WTC11 (cell line): Measurements from ENCODE around the gene TIMELESS. TPM values are rescaled to one million over a fixed set of nuclear protein-coding genes. Genes with fewer than 3 reads are reported as not detected.

ENCODE experiments used
- ATAC-seq: fragments of 200-7000 bp; cut with Tn5 transposase; 2 replicates; pipeline ENCODE4 v1.10.0; 2021; ENCODE audit warnings: mild to moderate bottlenecking, moderate library complexity
- CTCF ChIA-PET: fragments of 300-600 bp; sonication (Branson Sonifier 250); formaldehyde crosslinking; loops from one replicate; lab custom pipeline; 2021; ENCODE audit warnings: antibody characterized with exemption; lab: Charles Lee
- POLR2A ChIA-PET: fragments of 350-600 bp; sonication (Branson Sonifier 250); formaldehyde crosslinking; loops from one replicate; lab custom pipeline; 2021; ENCODE audit warnings: antibody characterized with exemption; lab: Charles Lee
- DNase-seq: peaks from one replicate; pipeline ENCODE4 v3.0.0; 2021; ENCODE audit warnings: low spot score
- H3K27ac Mint-ChIP-seq: 2 replicates; pipeline ENCODE4 v1.8.0; 2021; ENCODE audit warnings: mixed read lengths
- H3K27me3 Mint-ChIP-seq: 2 replicates; pipeline ENCODE4 v1.8.0; 2021; ENCODE audit warnings: low read depth, mild to moderate bottlenecking, moderate library complexity, mixed read lengths
- H3K36me3 Mint-ChIP-seq: 2 replicates; pipeline ENCODE4 v1.8.0; 2021; ENCODE audit warnings: mixed read lengths
- H3K4me1 Mint-ChIP-seq: 2 replicates; pipeline ENCODE4 v1.8.0; 2022; ENCODE audit warnings: mixed read lengths
- H3K4me3 Mint-ChIP-seq: 2 replicates; pipeline ENCODE4 v1.8.0; 2021; ENCODE audit warnings: mild to moderate bottlenecking, moderate library complexity, mixed read lengths
- H3K9me3 Mint-ChIP-seq: 2 replicates; pipeline ENCODE4 v1.8.0; 2021; ENCODE audit warnings: mixed read lengths
- E2F5 ChIP-seq: sonication (generic); formaldehyde crosslinking; IDR thresholded peaks from 2 replicates; pipeline ENCODE4 v1.8.1; 2022; ENCODE audit warnings: mild to moderate bottlenecking, moderate library complexity, missing genetic modification reagents
- FOXK1 ChIP-seq: sonication (generic); formaldehyde crosslinking; IDR thresholded peaks from 2 replicates; pipeline ENCODE4 v1.8.0; 2022; ENCODE audit warnings: mild to moderate bottlenecking, moderate library complexity, missing genetic modification reagents
- JAZF1 ChIP-seq: fragments of 250-450 bp; sonication (Bioruptor Pico); IDR thresholded peaks from 2 replicates; pipeline ENCODE4 v1.9.0; 2021; ENCODE audit warnings: moderate library complexity, mild to moderate bottlenecking, inconsistent platforms
- JUN ChIP-seq: sonication (generic); formaldehyde crosslinking; IDR thresholded peaks from 2 replicates; pipeline ENCODE4 v1.8.0; 2023; ENCODE audit warnings: mild to moderate bottlenecking, missing genetic modification reagents
- MXD4 ChIP-seq: fragments of 250-450 bp; sonication (Bioruptor Pico); IDR thresholded peaks from 2 replicates; pipeline ENCODE4 v1.8.0; 2021; ENCODE audit warnings: mild to moderate bottlenecking, moderate library complexity, borderline replicate concordance
- NR3C1 ChIP-seq: sonication (generic); formaldehyde crosslinking; conservative IDR thresholded peaks from 2 replicates; pipeline ENCODE4 v1.8.1; 2023; ENCODE audit warnings: low read depth, mild to moderate bottlenecking, missing genetic modification reagents
- OVOL2 ChIP-seq: fragments of 250-450 bp; sonication (Bioruptor Pico); IDR thresholded peaks from 2 replicates; pipeline ENCODE4 v1.9.0; 2021; ENCODE audit warnings: mild to moderate bottlenecking, borderline replicate concordance
- RORB ChIP-seq: fragments of 250-450 bp; sonication (Bioruptor Pico); IDR thresholded peaks from 2 replicates; pipeline ENCODE4 v1.9.0; 2021; ENCODE audit warnings: mild to moderate bottlenecking
- ZBTB21 ChIP-seq: sonication (generic); formaldehyde crosslinking; IDR thresholded peaks from 2 replicates; pipeline ENCODE4 v1.8.1; 2023; ENCODE audit warnings: mild to moderate bottlenecking, missing genetic modification reagents, borderline replicate concordance
- ZNF232 ChIP-seq: sonication (generic); formaldehyde crosslinking; IDR thresholded peaks from 2 replicates; pipeline ENCODE4 v1.8.0; 2022; ENCODE audit warnings: mild to moderate bottlenecking, missing genetic modification reagents
- ZNF281 ChIP-seq: sonication (generic); formaldehyde crosslinking; IDR thresholded peaks from 2 replicates; pipeline ENCODE4 v1.8.0; 2023; ENCODE audit warnings: mild to moderate bottlenecking, missing genetic modification reagents
- ZNF396 ChIP-seq: fragments of 250-450 bp; sonication (Bioruptor Pico); IDR thresholded peaks from 2 replicates; pipeline ENCODE4 v1.8.0; 2021; ENCODE audit warnings: mild to moderate bottlenecking, moderate library complexity, borderline replicate concordance
- ZNF425 ChIP-seq: fragments of 250-450 bp; sonication (Bioruptor Pico); conservative IDR thresholded peaks from 2 replicates; pipeline ENCODE4 v1.9.0; 2021; ENCODE audit warnings: mild to moderate bottlenecking
- ZNF671 ChIP-seq: fragments of 250-450 bp; sonication (Bioruptor Pico); IDR thresholded peaks from 2 replicates; pipeline ENCODE4 v1.8.0; 2021; ENCODE audit warnings: mild to moderate bottlenecking
- total RNA-seq: library from RNA; stranded (reverse); gene quantifications from 3 replicates; pipeline ENCODE4 v1.2.3, GENCODE V29; 2021
- TF ChIP-seq, protein P1 (sequence below): fragments of 250-450 bp; sonication (Bioruptor Pico); IDR thresholded peaks from 2 replicates; pipeline ENCODE4 v2.1.2; 2022; ENCODE audit warnings: mild to moderate bottlenecking, moderate library complexity
- TF ChIP-seq, protein P2 (sequence below): sonication (generic); formaldehyde crosslinking; IDR thresholded peaks from 2 replicates; pipeline ENCODE4 v1.8.1; 2022; ENCODE audit warnings: missing genetic modification reagents, borderline replicate concordance
- TF ChIP-seq, protein P3 (sequence below): fragments of 250-450 bp; sonication (Bioruptor Pico); IDR thresholded peaks from 2 replicates; pipeline ENCODE4 v1.9.0; 2021; ENCODE audit warnings: mild to moderate bottlenecking

The TIMELESS gene
- total RNA-seq, 1 experiment from 2014 or later: 60.9 TPM

GRCh38 chr12:56484566-56484965 is 35.3 kb upstream of the TIMELESS start:
- ChIA-PET POLR2A (no interaction called here), CTCF (no interaction called here)
- TF ChIP-seq ZNF396 (CRISPR knock-in tag) (no peak), ZNF232 (no peak), FOXK1 (CRISPR knock-in tag) (no peak)
- Mint-ChIP-seq H3K27ac (no peak overlapping the region), H3K9me3 (peaks cover 11% of the 10 kb centered on the region), H3K4me1 (peaks cover 16% of the 10 kb centered on the region), H3K4me3 (no peak overlapping the region), H3K27me3 (peaks cover 41% of the 10 kb centered on the region), H3K36me3 (no peaks in the 10 kb centered on the region; the same call in 1 of the 2 replicates)
- ATAC-seq (no peak), DNase-seq (no peak)

GRCh38 chr12:56479625-56480024 is 30.4 kb upstream of the TIMELESS start:
- Mint-ChIP-seq H3K4me1 (no peaks in the 10 kb centered on the region), H3K27me3 (peaks cover 2% of the 10 kb centered on the region; the same call in 1 of the 2 replicates), H3K9me3 (no peaks in the 10 kb centered on the region), H3K36me3 (no peaks in the 10 kb centered on the region), H3K4me3 (no peak overlapping the region), H3K27ac (no peak overlapping the region)
- ATAC-seq (no peak), DNase-seq (no peak)
- CTCF ChIA-PET: interaction anchor here (0.5 to 0.8 kb wide), 2 partner anchors 15 to 94 kb away, joined by 3 read pairs; no protein-coding TSS in a partner anchor
- POLR2A ChIA-PET: interaction anchor here (0.5 kb wide), 1 partner anchor 17 kb away, joined by 3 read pairs; no protein-coding TSS in a partner anchor
- no peak for TF ChIP-seq RORB
- TF ChIP-seq ZNF281 (CRISPR knock-in tag): no peak
- TF ChIP-seq ZNF671 (CRISPR knock-in tag): no peak
- TF ChIP-seq ZBTB21 (CRISPR knock-in tag): no peak
- no peak for TF ChIP-seq JUN
- no peak for TF ChIP-seq JAZF1 (CRISPR knock-in tag)
- no peak for TF ChIP-seq NR3C1 (CRISPR knock-in tag)
- TF ChIP-seq, protein P1, sequence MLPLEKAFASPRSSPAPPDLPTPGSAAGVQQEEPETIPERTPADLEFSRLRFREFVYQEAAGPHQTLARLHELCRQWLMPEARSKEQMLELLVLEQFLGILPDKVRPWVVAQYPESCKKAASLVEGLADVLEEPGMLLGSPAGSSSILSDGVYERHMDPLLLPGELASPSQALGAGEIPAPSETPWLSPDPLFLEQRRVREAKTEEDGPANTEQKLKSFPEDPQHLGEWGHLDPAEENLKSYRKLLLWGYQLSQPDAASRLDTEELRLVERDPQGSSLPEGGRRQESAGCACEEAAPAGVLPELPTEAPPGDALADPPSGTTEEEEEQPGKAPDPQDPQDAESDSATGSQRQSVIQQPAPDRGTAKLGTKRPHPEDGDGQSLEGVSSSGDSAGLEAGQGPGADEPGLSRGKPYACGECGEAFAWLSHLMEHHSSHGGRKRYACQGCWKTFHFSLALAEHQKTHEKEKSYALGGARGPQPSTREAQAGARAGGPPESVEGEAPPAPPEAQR (CRISPR knock-in tag): no peak
- TF ChIP-seq FOXK1 (CRISPR knock-in tag): no peak
- TF ChIP-seq E2F5 (CRISPR knock-in tag): no peak
- TF ChIP-seq MXD4 (CRISPR knock-in tag): no peak
- TF ChIP-seq, protein P2, sequence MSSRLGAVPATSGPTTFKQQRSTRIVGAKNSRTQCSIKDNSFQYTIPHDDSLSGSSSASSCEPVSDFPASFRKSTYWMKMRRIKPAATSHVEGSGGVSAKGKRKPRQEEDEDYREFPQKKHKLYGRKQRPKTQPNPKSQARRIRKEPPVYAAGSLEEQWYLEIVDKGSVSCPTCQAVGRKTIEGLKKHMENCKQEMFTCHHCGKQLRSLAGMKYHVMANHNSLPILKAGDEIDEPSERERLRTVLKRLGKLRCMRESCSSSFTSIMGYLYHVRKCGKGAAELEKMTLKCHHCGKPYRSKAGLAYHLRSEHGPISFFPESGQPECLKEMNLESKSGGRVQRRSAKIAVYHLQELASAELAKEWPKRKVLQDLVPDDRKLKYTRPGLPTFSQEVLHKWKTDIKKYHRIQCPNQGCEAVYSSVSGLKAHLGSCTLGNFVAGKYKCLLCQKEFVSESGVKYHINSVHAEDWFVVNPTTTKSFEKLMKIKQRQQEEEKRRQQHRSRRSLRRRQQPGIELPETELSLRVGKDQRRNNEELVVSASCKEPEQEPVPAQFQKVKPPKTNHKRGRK (CRISPR knock-in tag): no peak
- no peak for TF ChIP-seq ZNF425 (CRISPR knock-in tag)
- no peak for TF ChIP-seq OVOL2
- TF ChIP-seq, protein P3, sequence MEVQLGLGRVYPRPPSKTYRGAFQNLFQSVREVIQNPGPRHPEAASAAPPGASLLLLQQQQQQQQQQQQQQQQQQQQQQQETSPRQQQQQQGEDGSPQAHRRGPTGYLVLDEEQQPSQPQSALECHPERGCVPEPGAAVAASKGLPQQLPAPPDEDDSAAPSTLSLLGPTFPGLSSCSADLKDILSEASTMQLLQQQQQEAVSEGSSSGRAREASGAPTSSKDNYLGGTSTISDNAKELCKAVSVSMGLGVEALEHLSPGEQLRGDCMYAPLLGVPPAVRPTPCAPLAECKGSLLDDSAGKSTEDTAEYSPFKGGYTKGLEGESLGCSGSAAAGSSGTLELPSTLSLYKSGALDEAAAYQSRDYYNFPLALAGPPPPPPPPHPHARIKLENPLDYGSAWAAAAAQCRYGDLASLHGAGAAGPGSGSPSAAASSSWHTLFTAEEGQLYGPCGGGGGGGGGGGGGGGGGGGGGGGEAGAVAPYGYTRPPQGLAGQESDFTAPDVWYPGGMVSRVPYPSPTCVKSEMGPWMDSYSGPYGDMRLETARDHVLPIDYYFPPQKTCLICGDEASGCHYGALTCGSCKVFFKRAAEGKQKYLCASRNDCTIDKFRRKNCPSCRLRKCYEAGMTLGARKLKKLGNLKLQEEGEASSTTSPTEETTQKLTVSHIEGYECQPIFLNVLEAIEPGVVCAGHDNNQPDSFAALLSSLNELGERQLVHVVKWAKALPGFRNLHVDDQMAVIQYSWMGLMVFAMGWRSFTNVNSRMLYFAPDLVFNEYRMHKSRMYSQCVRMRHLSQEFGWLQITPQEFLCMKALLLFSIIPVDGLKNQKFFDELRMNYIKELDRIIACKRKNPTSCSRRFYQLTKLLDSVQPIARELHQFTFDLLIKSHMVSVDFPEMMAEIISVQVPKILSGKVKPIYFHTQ (CRISPR knock-in tag): no peak
